B cell (primary cell): ENCODE measurements around the gene CARD9. TPM values are rescaled to one million over a fixed set of nuclear protein-coding genes. Genes with fewer than 3 reads are reported as not detected.

ENCODE experiments used
- ATAC-seq: fragments of 200-7000 bp; cut with Tn5 transposase; one replicate; pipeline ENCODE4 v1.10.0; 2021; ENCODE audit warnings: low read depth, mild to moderate bottlenecking, moderate number of reproducible peaks, moderate library complexity
- CTCF ChIA-PET: fragments of 350-600 bp; sonication (Branson Sonifier 250); formaldehyde crosslinking; loops from one replicate; lab custom pipeline; 2021; ENCODE audit warnings: antibody characterized with exemption, inconsistent platforms; lab: Charles Lee
- POLR2A ChIA-PET: fragments of 350-600 bp; sonication (Branson Sonifier 250); formaldehyde crosslinking; loops from one replicate; lab custom pipeline; 2021; ENCODE audit warnings: antibody characterized with exemption; lab: Charles Lee
- DNase-seq: peaks from one replicate; pipeline ENCODE4 v3.0.0; 2013
- H2AFZ ChIP-seq: 2 replicates; pipeline ENCODE4 v1.6.1; 2012; ENCODE audit warnings: mild to moderate bottlenecking, low read depth, low read length; ENCODE audit not compliant: insufficient read depth, poor library complexity, severe bottlenecking
- H3K27ac ChIP-seq, 2 donors: 1 replicate in 1 of 2; 2 replicates in 1 of 2; pipeline ENCODE4 v1.5.1; 2012 to 2013; ENCODE audit warnings: low read length in 2 of 2, mild to moderate bottlenecking in 2 of 2, moderate library complexity in 1 of 2
- H3K27me3 ChIP-seq, 4 experiments: fragments of 200-600 bp in 1 of 4; sonication (generic) in 1 of 4; replicated peaks in 1 of 4; 1 replicate in 2 of 4; 2 replicates in 2 of 4; pipeline versions ENCODE4 v1.6.1 to v1.7.0; 2013 to 2016; ENCODE audit warnings: low read length in 3 of 4, mild to moderate bottlenecking in 2 of 4, mixed read lengths in 1 of 4, moderate library complexity in 1 of 4; ENCODE audit not compliant: insufficient read depth in 4 of 4, control insufficient read depth in 3 of 4; ENCODE audit errors: control extremely low read depth in 1 of 4
- H3K36me3 ChIP-seq, 2 experiments: replicated peaks in 1 of 2; 1 replicate in 1 of 2; 2 replicates in 1 of 2; pipeline versions ENCODE4 v1.6.1 to v1.7.1; 2013; ENCODE audit warnings: low read length in 1 of 2; ENCODE audit not compliant: insufficient read depth in 2 of 2, control insufficient read depth in 1 of 2; ENCODE audit errors: control extremely low read depth in 1 of 2, extremely low read depth in 1 of 2
- H3K4me1 ChIP-seq, 2 donors: fragments of 200-600 bp in 1 of 2; sonication (generic) in 1 of 2; 1 replicate in 1 of 2; 2 replicates in 1 of 2; pipeline versions ENCODE4 v1.5.1 to v1.6.1; 2013 to 2017; ENCODE audit warnings: low read length in 2 of 2; ENCODE audit not compliant: control insufficient read depth in 2 of 2, insufficient read depth in 2 of 2
- H3K4me2 ChIP-seq: replicated peaks from 2 replicates; pipeline ENCODE3; 2012; ENCODE audit warnings: mild to moderate bottlenecking, low read depth, low read length; ENCODE audit not compliant: poor library complexity, severe bottlenecking
- H3K4me3 ChIP-seq, 5 experiments: fragments of 200-600 bp in 1 of 5; sonication (generic) in 1 of 5; 1 replicate in 3 of 5; 2 replicates in 2 of 5; pipeline versions ENCODE4 v1.5.1 to v1.7.0; 2011 to 2016; ENCODE audit warnings: low read length in 4 of 5, mild to moderate bottlenecking in 4 of 5, low read depth in 2 of 5, control low read depth in 1 of 5, moderate library complexity in 1 of 5; ENCODE audit not compliant: insufficient read depth in 1 of 5; ENCODE audit errors: control extremely low read depth in 1 of 5, extremely low read depth in 1 of 5
- H3K79me2 ChIP-seq: fragments of 200-600 bp; sonication (generic); one replicate; pipeline ENCODE4 v1.6.0; 2016; ENCODE audit warnings: low read length; ENCODE audit not compliant: control insufficient read depth, insufficient read depth
- H3K9ac ChIP-seq: fragments of 200-600 bp; sonication (generic); 2 replicates; pipeline ENCODE4 v1.6.1; 2017; ENCODE audit warnings: mild to moderate bottlenecking, low read length, moderate library complexity
- H3K9me3 ChIP-seq, 3 donors: one replicate each; pipeline versions ENCODE4 v1.6.1 to v1.7.1; 2013; ENCODE audit warnings: low read length in 2 of 3; ENCODE audit not compliant: control insufficient read depth in 2 of 3, insufficient read depth in 1 of 3; ENCODE audit errors: control extremely low read depth in 1 of 3
- H4K20me1 ChIP-seq: 2 replicates; pipeline ENCODE4 v1.6.0; 2012; ENCODE audit warnings: mild to moderate bottlenecking, low read length; ENCODE audit not compliant: insufficient read depth, control insufficient read depth, poor library complexity, severe bottlenecking
- H3K27ac Mint-ChIP-seq: one replicate; pipeline ENCODE4 v1.8.0; 2021; ENCODE audit warnings: mixed read lengths
- H3K27me3 Mint-ChIP-seq: one replicate; pipeline ENCODE4 v1.8.0; 2021; ENCODE audit warnings: mixed read lengths
- H3K4me1 Mint-ChIP-seq: one replicate; pipeline ENCODE4 v1.8.0; 2021; ENCODE audit warnings: mixed read lengths
- H3K4me3 Mint-ChIP-seq: one replicate; pipeline ENCODE4 v1.8.0; 2021; ENCODE audit warnings: mixed read lengths
- H3K9me3 Mint-ChIP-seq: one replicate; pipeline ENCODE4 v1.8.0; 2022; ENCODE audit warnings: mixed read lengths; ENCODE audit not compliant: insufficient read depth
- CTCF ChIP-seq: fragments of 200-600 bp; IDR thresholded peaks from one replicate; pipeline ENCODE4 v1.8.0; 2022; ENCODE audit warnings: antibody characterized with exemption, mild to moderate bottlenecking
- EZH2 ChIP-seq: IDR thresholded peaks from 2 replicates; pipeline ENCODE4 v1.6.1; 2012; ENCODE audit warnings: borderline replicate concordance, low read depth, mild to moderate bottlenecking, moderate library complexity, low read length; ENCODE audit not compliant: insufficient read depth, poor library complexity, severe bottlenecking
- WGBS: methylation state at CpG from one replicate; pipeline ENCODE4 v1.1.5; 2013; ENCODE audit warnings: missing lambda C conversion rate; ENCODE audit not compliant: insufficient coverage; 5-methylcytosine and 5-hydroxymethylcytosine counted together
- intact Hi-C: fragments of 100-400 bp; cut with micrococcal nuclease; formaldehyde crosslinking; loops from one replicate; pipeline ENCODE4 v1.10.0; 2022
- polyA plus RNA-seq: library from polyadenylated mRNA; depleted of rRNA; stranded (reverse); fragments of >200 nt; gene quantifications from 2 replicates; pipeline ENCODE4 v1.2.3, GENCODE V29; 2012
- total RNA-seq, 2 donors: library from RNA; stranded (reverse); fragments of 120-200 nt in 1 of 2; gene quantifications; 1 replicate in 1 of 2; 2 replicates in 1 of 2; pipeline versions ENCODE4 v1.2.3 to v1.2.4, GENCODE V29; 2013 to 2022

Gene CARD9
- total and polyA plus RNA-seq, 2 donors (not counting 1 experiment from before 2014, with no cell fraction given): 0.57 to 1.1 TPM

- H3K27ac ChIP-seq: no peak overlapping the region
- H3K9ac ChIP-seq: no peak overlapping the region
- no peak overlapping the region for H3K4me3 Mint-ChIP-seq
- no peak for TF ChIP-seq CTCF
- TF ChIP-seq EZH2: no peak
- H3K9me3 Mint-ChIP-seq: no peaks in the 10 kb centered on the region
- peaks cover 4% of the 10 kb centered on the region for H3K4me1 Mint-ChIP-seq
- intact Hi-C loops: no loop called here
- H3K27me3 Mint-ChIP-seq: peaks cover 5% of the 10 kb centered on the region
- H3K36me3 ChIP-seq: no peaks in the 10 kb centered on the region
- 88% methylated on average over 9 of the region's 11 CpGs for WGBS
- peaks cover 0 to 14% (median 4%) of the 10 kb centered on the region in 4 experiments for H3K27me3 ChIP-seq
- ATAC-seq (no peak), DNase-seq (no peak)
- no peak overlapping the region for H3K27ac Mint-ChIP-seq
- H2AFZ ChIP-seq: no peak overlapping the region
- ChIA-PET CTCF (no interaction called here), POLR2A (no interaction called here)
- no peak overlapping the region for H3K4me3 ChIP-seq
- no peaks in the 10 kb centered on the region for H3K9me3 ChIP-seq
- H4K20me1 ChIP-seq: no peaks in the 10 kb centered on the region
- peaks cover 12% of the 10 kb centered on the region for H3K79me2 ChIP-seq
- H3K4me1 ChIP-seq: peaks cover 12% of the 10 kb centered on the region in 2 donors
- H3K4me2 ChIP-seq: no peak overlapping the region
Observed at GRCh38 chr9:136332482-136332983, 40.9 kb downstream of the CARD9 start.

GRCh38 chr9:136331556-136332481 lies 41.6 kb downstream of the CARD9 start:
- Histone ChIP-seq H2AFZ (no peak overlapping the region), H3K9me3 (no peaks in the 10 kb centered on the region), H3K27ac (no peak overlapping the region), H3K9ac (no peak overlapping the region), H4K20me1 (no peaks in the 10 kb centered on the region), H3K27me3 (peaks cover 0 to 14% (median 6%) of the 10 kb centered on the region in 4 experiments), H3K4me2 (no peak overlapping the region), H3K36me3 (no peaks in the 10 kb centered on the region), H3K4me3 (no peak overlapping the region), H3K79me2 (peaks cover 12% of the 10 kb centered on the region), H3K4me1 (peaks cover 15 to 16% of the 10 kb centered on the region in 2 donors)
- TF ChIP-seq EZH2 (no peak), CTCF (no peak)
- POLR2A ChIA-PET: no interaction called here
- intact Hi-C loops: no loop called here
- Mint-ChIP-seq H3K9me3 (no peaks in the 10 kb centered on the region), H3K27ac (no peak overlapping the region), H3K27me3 (peaks cover 5% of the 10 kb centered on the region), H3K4me3 (no peak overlapping the region), H3K4me1 (peaks cover 5% of the 10 kb centered on the region)
- CTCF ChIA-PET: no interaction called here
- DNase-seq: no peak
- WGBS: 84% methylated on average over 46 of the region's 46 CpGs
- ATAC-seq: no peak
